ENCODE measurements around the gene KRT78.
A peak's percentile ranks its signal among the peaks of the same experiment; 100 is the strongest.

The KRT78 gene

GRCh38 chr12:52838609-52839435, 10.0 kb downstream of the KRT78 start:
- no peak for DNase-seq (ENCODE audit: low spot score)

GRCh38 chr12:52837781-52838608, 10.8 kb downstream of the KRT78 start:
- DNase-seq (ENCODE audit: low spot score), result no peak

GRCh38 chr12:52837413-52837741, 11.4 kb downstream of the KRT78 start:
- peak; percentile 70 for DNase-seq (ENCODE audit: low spot score)

GRCh38 chr12:52836491-52837412, 12.0 kb downstream of the KRT78 start:
- no peak for DNase-seq (ENCODE audit: low spot score)

GRCh38 chr12:52836042-52836466, 12.7 kb downstream of the KRT78 start:
- DNase-seq (ENCODE audit: low spot score), result peak; percentile 75

- DNase-seq (ENCODE audit: low spot score), result no peak
Measured at GRCh38 chr12:52835271-52836041, 13.3 kb downstream of the KRT78 start.

GRCh38 chr12:52834727-52835001, 14.1 kb downstream of the KRT78 start:
- no peak for DNase-seq (ENCODE audit: low spot score)

GRCh38 chr12:52833922-52834726, 14.7 kb downstream of the KRT78 start, which contains the start of gene KRT79:
TSS of gene KRT79 (minus strand) at chr12:52834311. CDS start at chr12:52834260, 51 bp downstream.
- DNase-seq (ENCODE audit: low spot score), result no peak

- DNase-seq (ENCODE audit: low spot score), result no peak
Measured at GRCh38 chr12:52832985-52833905, 15.5 kb downstream of the KRT78 start.

GRCh38 chr12:52832451-52832850, 16.3 kb downstream of the KRT78 start:
- DNase-seq (ENCODE audit: low spot score), result no peak

- DNase-seq (ENCODE audit: low spot score), result no peak
Measured at GRCh38 chr12:52831251-52831650, 17.5 kb downstream of the KRT78 start.

GRCh38 chr12:52829986-52830770, 18.6 kb downstream of the KRT78 start:
- no peak for DNase-seq (ENCODE audit: low spot score)

- no peak for DNase-seq (ENCODE audit: low spot score)
Measured at GRCh38 chr12:52828591-52829021, 20.2 kb downstream of the KRT78 start.

- peak; percentile 43 for DNase-seq (ENCODE audit: low spot score)
Measured at GRCh38 chr12:52828156-52828555, 20.6 kb downstream of the KRT78 start.

- no peak for DNase-seq (ENCODE audit: low spot score)
Measured at GRCh38 chr12:52827499-52828090, 21.2 kb downstream of the KRT78 start.

- peak; percentile 48 for DNase-seq (ENCODE audit: low spot score)
Measured at GRCh38 chr12:52826611-52827498, 21.9 kb downstream of the KRT78 start.

- no peak for DNase-seq (ENCODE audit: low spot score)
Measured at GRCh38 chr12:52825961-52826360, 22.8 kb downstream of the KRT78 start.

All from kidney tubule cell (primary cell).